AG10803 (cell line): Measurements from ENCODE around the gene PKMYT1.

ENCODE experiments used
- DNase-seq: peaks from one replicate; pipeline ENCODE4 v3.0.0; 2010; ENCODE audit warnings: low read depth
- H3K4me3 ChIP-seq: 2 replicates; pipeline ENCODE4 v1.5.1; 2011; ENCODE audit warnings: mild to moderate bottlenecking, low read length, control low read depth
- CTCF ChIP-seq: conservative IDR thresholded peaks from 2 replicates; pipeline ENCODE4 v1.5.1; 2011; ENCODE audit warnings: mild to moderate bottlenecking, low read length, control low read depth, inconsistent platforms

PKMYT1 gene

GRCh38 chr16:2991566-2992261 lies 11.5 kb upstream of the PKMYT1 start:
- no peak for DNase-seq
- H3K4me3 ChIP-seq: no peak overlapping the region
- TF ChIP-seq CTCF: no peak

- TF ChIP-seq CTCF: no peak
- no peak overlapping the region for H3K4me3 ChIP-seq
- DNase-seq: no peak
These were observed 10.6 kb upstream of the PKMYT1 start for GRCh38 chr16:2990891-2991290.

GRCh38 chr16:2988590-2989099 lies 8.4 kb upstream of the PKMYT1 start:
- TF ChIP-seq CTCF: no peak
- no peak for DNase-seq
- H3K4me3 ChIP-seq: no peak overlapping the region

GRCh38 chr16:2987833-2988232 lies 7.6 kb upstream of the PKMYT1 start:
- DNase-seq: no peak
- TF ChIP-seq CTCF: no peak
- no peak overlapping the region for H3K4me3 ChIP-seq

- DNase-seq: no peak
- H3K4me3 ChIP-seq: no peak overlapping the region
- no peak for TF ChIP-seq CTCF
These were observed 7.0 kb upstream of the PKMYT1 start for GRCh38 chr16:2987286-2987685.

- TF ChIP-seq CTCF: no peak
- no peak overlapping the region for H3K4me3 ChIP-seq
- no peak for DNase-seq
These were observed 6.5 kb upstream of the PKMYT1 start for GRCh38 chr16:2986623-2987188.

GRCh38 chr16:2985893-2986355 lies 5.7 kb upstream of the PKMYT1 start:
- DNase-seq: no peak
- H3K4me3 ChIP-seq: no peak overlapping the region
- no peak for TF ChIP-seq CTCF
